Activated CD4-positive, alpha-beta T cell treated with anti-CD3 and anti-CD28 coated beads, Interleukin-2, amount 50 U/mL, for 48 hours (primary cell): ENCODE data around the gene PDZD7.
"Not testable (repeated sequence)": the region's sequence is repeated elsewhere in the genome, so short reads cannot be mapped to it uniquely, and the experiment has no call there.

ENCODE experiments used
- DNase-seq, 2 experiments: peaks; one replicate each; pipeline ENCODE4 v3.0.0-alpha.2; 2020

Gene PDZD7

GRCh38 chr10:100980711-100981110, 50.2 kb downstream of the PDZD7 start:
- no peak for DNase-seq

- DNase-seq = no peak
Measured at GRCh38 chr10:100980311-100980710, 50.6 kb downstream of the PDZD7 start.

DNA sequence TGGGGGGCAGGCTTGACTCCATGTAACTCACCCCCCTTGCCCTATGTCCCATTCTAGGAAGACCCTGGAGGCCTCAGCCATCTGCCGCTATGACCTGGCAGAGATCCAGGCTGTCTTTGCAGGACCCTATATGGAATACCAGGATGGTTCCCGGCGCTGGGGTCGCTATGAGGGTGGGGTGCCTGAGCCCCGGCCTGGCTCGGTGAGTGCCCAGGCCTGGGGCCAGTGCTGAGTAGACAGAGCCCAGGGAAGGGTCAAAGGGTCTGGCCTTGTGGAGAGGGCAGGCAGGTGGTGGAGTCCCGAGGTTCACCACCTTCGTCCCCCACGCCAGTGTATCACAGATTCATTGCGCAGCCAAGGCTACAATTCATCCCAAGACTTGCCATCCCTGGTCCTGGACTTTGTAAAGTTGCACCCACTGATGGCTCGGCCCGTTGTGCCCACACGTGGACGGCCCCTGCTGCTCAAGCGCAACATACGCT, 51.1 kb downstream of the PDZD7 start:
- no peak for DNase-seq

GRCh38 chr10:100978901-100979195, 52.1 kb downstream of the PDZD7 start:
- DNase-seq = no peak

DNA sequence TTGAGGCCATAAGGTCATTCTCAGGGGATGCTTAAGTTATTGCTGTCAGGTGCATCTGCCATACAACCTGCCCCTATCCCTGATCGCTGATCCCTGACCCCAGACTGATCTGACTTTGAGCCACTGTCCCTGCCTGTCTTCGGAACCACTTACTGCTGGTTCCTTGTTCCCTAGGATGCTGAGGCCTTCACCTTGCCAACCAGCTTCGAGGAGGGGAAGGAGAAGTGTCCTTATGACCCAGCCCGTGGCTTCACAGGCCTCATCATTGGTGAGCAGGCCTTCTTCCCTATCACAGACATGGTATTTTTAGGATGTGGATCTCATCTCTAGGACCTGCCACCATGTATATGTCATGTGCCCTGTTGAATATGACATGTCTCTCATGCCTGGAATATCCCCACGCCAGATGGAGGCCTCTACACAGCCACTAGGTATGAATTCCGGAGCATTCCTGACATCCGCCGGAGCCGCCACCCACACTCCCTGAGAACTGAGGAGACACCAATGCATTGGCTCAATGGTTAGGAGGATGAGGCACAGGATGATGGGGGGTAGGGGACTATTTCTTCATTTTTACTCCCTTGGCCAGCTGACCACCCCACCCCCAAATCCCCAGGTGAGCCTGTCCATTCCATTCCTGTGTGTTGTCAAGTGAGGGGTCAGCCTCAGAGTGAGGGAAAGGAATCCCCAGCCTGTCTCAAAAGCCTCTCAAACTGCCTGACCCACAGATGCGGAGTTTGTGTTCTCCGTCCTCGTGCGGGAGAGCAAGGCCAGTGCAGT, 52.6 kb downstream of the PDZD7 start:
- DNase-seq = no peak

DNA sequence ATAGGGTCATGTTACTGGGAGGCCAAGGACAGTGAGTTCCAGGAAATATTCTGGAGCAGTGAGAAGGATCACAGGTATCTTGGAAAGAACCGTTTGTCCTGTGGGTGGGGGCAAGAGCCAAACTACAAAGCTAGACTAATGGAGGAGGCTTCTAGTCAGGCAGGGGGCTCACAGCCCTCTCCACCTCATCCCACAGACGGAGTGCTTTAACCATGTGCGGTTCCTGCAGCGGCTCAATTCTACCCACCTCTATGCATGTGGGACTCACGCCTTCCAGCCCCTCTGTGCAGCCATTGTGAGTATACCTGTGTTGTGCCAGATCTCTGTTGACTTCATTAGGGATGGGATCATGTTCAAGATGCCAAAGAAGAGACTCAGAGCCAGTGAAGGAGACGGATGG, 53.5 kb downstream of the PDZD7 start:
- DNase-seq = no peak

DNA sequence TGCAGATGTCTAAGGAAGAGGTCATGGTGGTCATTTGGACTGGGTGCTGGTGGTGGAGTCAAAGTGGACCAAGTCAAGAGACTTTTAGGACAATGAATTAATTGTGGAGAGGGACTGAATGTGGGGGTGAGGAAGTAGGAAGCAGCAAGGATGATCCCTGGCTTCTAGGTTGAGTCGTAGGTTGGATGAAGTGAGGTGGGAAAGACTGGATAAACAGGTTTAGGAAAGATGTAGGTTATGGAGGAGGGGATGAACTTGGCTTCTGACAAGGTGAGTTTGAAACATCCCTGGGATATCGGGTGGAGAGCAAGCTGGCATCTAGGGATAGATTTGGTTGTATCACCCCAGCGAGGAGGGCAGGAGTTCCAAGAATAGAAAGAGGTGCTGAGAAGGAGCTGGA, 54.0 kb downstream of the PDZD7 start:
- DNase-seq = no peak

DNA sequence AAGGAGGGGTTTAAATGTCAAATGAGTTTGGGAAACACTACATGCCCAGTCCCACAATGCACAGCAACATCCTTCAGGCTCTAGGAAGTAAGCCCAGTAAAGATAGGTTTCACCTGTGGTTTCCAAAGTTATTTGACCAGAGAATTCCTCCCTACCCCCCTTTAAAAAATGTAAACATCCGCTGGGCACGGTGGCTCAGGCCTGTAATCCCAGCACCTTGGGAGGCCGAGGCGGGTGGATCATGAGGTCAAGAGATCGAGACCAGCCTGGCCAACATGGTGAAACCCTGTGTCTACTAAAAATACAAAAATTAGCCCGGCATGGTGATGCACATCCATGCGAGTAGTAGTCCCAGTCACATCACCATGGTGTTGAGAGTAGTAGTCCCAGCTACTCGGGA, 55.5 kb downstream of the PDZD7 start:
- not testable (repeated sequence) for DNase-seq

GRCh38 chr10:100972904-100973535, 57.9 kb downstream of the PDZD7 start:
- no peak for DNase-seq

DNA sequence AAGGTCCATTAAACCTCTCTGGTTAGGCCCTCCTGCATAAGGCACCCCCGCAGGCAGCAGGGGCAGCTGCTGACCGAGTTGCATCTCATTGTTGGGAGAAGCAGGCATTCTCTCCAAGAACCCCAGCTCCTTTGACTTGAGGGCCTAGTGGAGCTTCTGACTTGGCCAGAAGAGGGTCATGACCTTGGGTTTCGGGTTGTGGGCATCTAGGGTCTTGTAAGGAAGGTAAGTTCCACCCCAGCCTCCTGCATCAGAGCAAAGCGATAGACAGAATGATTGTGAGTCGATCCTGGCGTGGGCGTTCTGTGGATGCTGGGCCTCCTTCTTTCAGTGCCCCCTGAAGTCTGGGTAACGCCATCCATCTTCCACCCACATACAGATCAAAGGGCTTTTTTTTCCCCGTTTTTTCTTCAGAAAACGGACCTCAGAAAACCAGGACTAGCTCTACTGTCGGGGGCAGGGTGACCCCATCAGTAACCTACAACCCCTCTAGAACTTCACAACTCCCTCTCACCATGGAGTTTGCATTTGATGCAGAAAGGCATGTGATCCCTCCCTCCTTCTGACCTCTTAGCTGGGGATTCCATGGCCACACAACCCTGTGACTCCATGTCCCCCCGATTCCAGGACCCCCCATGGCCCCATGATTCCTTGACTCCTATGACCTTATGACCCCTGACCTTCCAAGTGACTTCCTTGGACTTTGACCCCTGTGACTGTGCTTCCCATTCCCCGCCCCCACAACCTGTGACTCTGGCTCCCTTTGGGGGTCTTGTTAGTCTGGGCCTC, 58.6 kb downstream of the PDZD7 start:
- no peak for DNase-seq

GRCh38 chr10:100970914-100971811, 59.8 kb downstream of the PDZD7 start:
- no peak for DNase-seq

- peak in 1 of 2 experiments; percentile 26 for DNase-seq
Measured at GRCh38 chr10:100970076-100970913, 60.6 kb downstream of the PDZD7 start.

GRCh38 chr10:100969187-100970075, 61.5 kb downstream of the PDZD7 start, which contains the start of gene SEMA4G:
Gene SEMA4G, plus strand, starts transcription at chr10:100969504. Its CDS starts 3,409 bp downstream, at chr10:100972913.
- DNase-seq = peak; percentile 46 to 53

- no peak for DNase-seq
Measured at GRCh38 chr10:100968863-100969186, 62.1 kb downstream of the PDZD7 start.

- no peak for DNase-seq
Measured at GRCh38 chr10:100968062-100968736, 62.7 kb downstream of the PDZD7 start.

DNA sequence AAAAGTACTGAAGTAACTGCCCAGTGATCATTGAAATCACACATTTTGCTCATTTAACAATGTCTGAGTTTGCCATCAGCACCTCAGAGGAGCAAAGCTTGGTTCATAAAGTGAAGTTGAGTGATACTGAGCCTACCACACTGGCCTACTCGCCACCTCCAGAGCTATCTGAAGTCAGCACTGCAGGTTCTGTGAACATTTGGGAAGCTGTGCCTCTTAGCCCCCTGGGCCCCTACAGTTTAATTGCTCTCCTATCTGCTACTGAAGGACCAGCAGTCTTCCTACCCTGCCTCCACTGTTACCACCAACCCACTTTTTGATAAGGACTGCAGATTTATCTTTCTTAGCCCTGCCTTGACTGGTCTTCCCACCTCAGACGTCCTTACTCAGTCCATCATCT, 63.6 kb downstream of the PDZD7 start:
- DNase-seq = no peak

- DNase-seq = no peak
Measured at GRCh38 chr10:100966887-100967286, 64.0 kb downstream of the PDZD7 start.

DNA sequence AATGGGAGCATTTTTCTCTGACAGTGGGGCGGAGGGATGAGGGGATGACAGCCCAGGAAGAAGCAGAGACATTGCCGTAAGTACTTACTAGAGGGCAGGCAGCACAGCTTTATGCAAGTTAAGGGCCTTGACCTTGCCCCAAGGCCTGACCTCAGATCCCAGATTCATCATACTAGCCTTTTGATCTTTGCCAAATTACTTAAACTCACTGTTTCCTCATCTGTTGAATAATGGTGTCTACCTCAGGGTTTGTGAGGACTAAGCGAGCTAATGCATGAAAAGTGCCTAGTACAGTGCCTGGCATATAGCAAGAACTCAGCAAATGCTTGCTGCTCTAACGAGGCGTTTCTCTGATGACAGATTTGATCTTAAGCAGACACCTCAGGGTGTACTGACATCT, 65.1 kb downstream of the PDZD7 start:
- DNase-seq = no peak

- no peak for DNase-seq
Measured at GRCh38 chr10:100963826-100964225, 67.1 kb downstream of the PDZD7 start.
